Liver (tissue), 9 donors: ENCODE results near the gene ATIC. TPM values are rescaled to one million over a fixed set of nuclear protein-coding genes. Genes with fewer than 3 reads are reported as not detected.

Experiments
- DNase-seq: peaks from one replicate; pipeline ENCODE4 v3.0.0-alpha.2; 2017; ENCODE audit warnings: low spot score
- H3K27ac ChIP-seq, 2 donors: one replicate each; pipeline ENCODE4 v1.7.0; 2013; ENCODE audit warnings: inconsistent platforms in 2 of 2, low read length in 2 of 2, control low read depth in 1 of 2, low read depth in 1 of 2, mild to moderate bottlenecking in 1 of 2
- H3K27me3 ChIP-seq, 4 donors: one replicate each; pipeline versions ENCODE4 v1.6.1 to v1.7.0; 2013; ENCODE audit warnings: low read length in 3 of 4, inconsistent platforms in 1 of 4, mild to moderate bottlenecking in 1 of 4, moderate library complexity in 1 of 4; ENCODE audit not compliant: control insufficient read depth in 4 of 4, insufficient read depth in 4 of 4
- H3K36me3 ChIP-seq, 4 donors: one replicate each; pipeline versions ENCODE4 v1.6.1 to v1.7.0; 2013; ENCODE audit warnings: low read length in 3 of 4, mild to moderate bottlenecking in 3 of 4, low read depth in 1 of 4, moderate library complexity in 1 of 4; ENCODE audit not compliant: control insufficient read depth in 4 of 4, insufficient read depth in 3 of 4
- H3K4me1 ChIP-seq, 4 donors: one replicate each; pipeline versions ENCODE4 v1.6.1 to v1.7.0; 2013; ENCODE audit warnings: low read length in 3 of 4, mild to moderate bottlenecking in 3 of 4, moderate library complexity in 1 of 4; ENCODE audit not compliant: control insufficient read depth in 4 of 4, insufficient read depth in 4 of 4
- H3K4me3 ChIP-seq, 3 donors: one replicate each; pipeline versions ENCODE4 v1.6.1 to v1.7.0; 2013; ENCODE audit warnings: low read length in 3 of 3, control low read depth in 1 of 3, low read depth in 1 of 3, mild to moderate bottlenecking in 1 of 3
- H3K9ac ChIP-seq, 2 donors: one replicate each; pipeline ENCODE4 v1.7.0; 2013; ENCODE audit warnings: low read length in 2 of 2, mild to moderate bottlenecking in 2 of 2, moderate library complexity in 2 of 2, control low read depth in 1 of 2, low read depth in 1 of 2
- H3K9me3 ChIP-seq, 4 donors: one replicate each; pipeline versions ENCODE4 v1.6.1 to v1.7.0; 2013; ENCODE audit warnings: low read length in 3 of 4; ENCODE audit not compliant: control insufficient read depth in 4 of 4
- EGR1 ChIP-seq, 2 donors: IDR thresholded peaks; 2 replicates each; pipeline ENCODE4 v1.6.1; 2016 to 2018; ENCODE audit warnings: antibody characterized with exemption in 2 of 2, low read depth in 2 of 2
- FOXA1 ChIP-seq: IDR thresholded peaks from 2 replicates; pipeline ENCODE4 v1.6.1; 2016; ENCODE audit warnings: antibody characterized with exemption
- FOXA2 ChIP-seq: IDR thresholded peaks from 2 replicates; pipeline ENCODE4 v1.6.1; 2016; ENCODE audit warnings: antibody characterized with exemption
- GABPA ChIP-seq, 2 donors: IDR thresholded peaks in 1 of 2; conservative IDR thresholded peaks in 1 of 2; 2 replicates each; pipeline ENCODE4 v1.6.1; 2016; ENCODE audit warnings: antibody characterized with exemption in 2 of 2, mild to moderate bottlenecking in 1 of 2, moderate library complexity in 1 of 2
- HNF4G ChIP-seq: IDR thresholded peaks from 2 replicates; pipeline ENCODE4 v1.6.1; 2016; ENCODE audit warnings: antibody characterized with exemption
- JUND ChIP-seq, 2 donors: IDR thresholded peaks; 2 replicates each; pipeline ENCODE4 v1.6.1; 2016; ENCODE audit warnings: antibody characterized with exemption in 2 of 2
- TAF1 ChIP-seq: conservative IDR thresholded peaks from 2 replicates; pipeline ENCODE4 v1.6.1; 2016; ENCODE audit warnings: antibody characterized with exemption, mild to moderate bottlenecking
- YY1 ChIP-seq: IDR thresholded peaks from 2 replicates; pipeline ENCODE4 v1.6.1; 2016; ENCODE audit warnings: antibody characterized with exemption, mild to moderate bottlenecking
- WGBS: extraction: QIAGEN DNeasy Blood & Tissue Kit; methylation state at CpG from one replicate; pipeline ENCODE4 v1.1.7; 2013; 5-methylcytosine and 5-hydroxymethylcytosine counted together
- polyA plus RNA-seq, 2 donors: library from polyadenylated mRNA; stranded (reverse) in 1 of 2; unstranded in 1 of 2; fragments of 200-250 nt in 1 of 2; fragments of >200 nt in 1 of 2; fragmentation: Nextera tagmentation in 1 of 2; extraction: Ambion mirVana in 1 of 2; gene quantifications; one replicate each; pipeline versions ENCODE4 v1.2.1 to v1.2.3, GENCODE V29; 2013 to 2015
- total RNA-seq, 2 donors: library from RNA; depleted of rRNA; stranded (reverse); fragments of >200 nt; gene quantifications; one replicate each; pipeline ENCODE4 v1.2.3, GENCODE V29; 2014
- TF ChIP-seq, protein P1 (sequence below): IDR thresholded peaks from 2 replicates; pipeline ENCODE4 v1.6.1; 2016; ENCODE audit warnings: antibody characterized with exemption
- TF ChIP-seq, protein P2 (sequence below): IDR thresholded peaks from 2 replicates; pipeline ENCODE4 v1.6.1; 2016; ENCODE audit warnings: antibody characterized with exemption, mild to moderate bottlenecking
- TF ChIP-seq, protein P3 (sequence below): fragments of 150-350 bp; IDR thresholded peaks from 2 replicates; pipeline ENCODE4 v1.5.1; 2017; ENCODE audit warnings: improper control_type of control experiment, low read depth, low read length; ENCODE audit not compliant: missing input control
- TF ChIP-seq, protein P4 (sequence below): IDR thresholded peaks from 2 replicates; pipeline ENCODE4 v1.6.1; 2016; ENCODE audit warnings: antibody characterized with exemption
- donor health status: healthy.
- donor health status: healthy.
- donor health status: healthy.
- donor health status: healthy.
- donor health status: healthy.

ATIC gene
- total and polyA plus RNA-seq, 4 donors = 22.9 to 50.0 (median 36.0) TPM

DNA sequence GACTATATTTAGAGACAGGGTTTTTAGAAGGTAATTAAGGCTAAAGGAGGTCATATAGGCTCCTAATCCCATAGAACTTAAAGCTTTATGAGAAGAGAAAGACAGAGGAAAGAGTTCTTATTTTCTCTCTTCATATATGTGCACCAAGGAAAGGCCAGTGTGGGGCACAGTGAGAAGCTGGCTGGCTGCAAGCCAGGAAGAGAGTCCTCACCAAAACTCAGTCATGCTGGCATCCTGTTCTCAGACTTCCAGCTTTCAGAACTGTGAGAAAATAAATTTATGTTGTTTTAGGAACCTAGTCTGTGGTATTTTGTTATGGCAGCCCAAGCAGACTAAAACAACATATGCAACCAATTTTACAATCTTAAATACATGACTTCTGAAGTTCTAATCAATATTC, 31.5 kb upstream of the ATIC start:
- no peak for TF ChIP-seq FOXA1
- TF ChIP-seq, protein P1, sequence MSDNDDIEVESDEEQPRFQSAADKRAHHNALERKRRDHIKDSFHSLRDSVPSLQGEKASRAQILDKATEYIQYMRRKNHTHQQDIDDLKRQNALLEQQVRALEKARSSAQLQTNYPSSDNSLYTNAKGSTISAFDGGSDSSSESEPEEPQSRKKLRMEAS = no peak
- no peak for TF ChIP-seq GABPA (IDR thresholded peaks at IDR 0.05 in 1 of 2, conservative IDR thresholded peaks at IDR 0.05 in 1 of 2)
- TF ChIP-seq, protein P2, sequence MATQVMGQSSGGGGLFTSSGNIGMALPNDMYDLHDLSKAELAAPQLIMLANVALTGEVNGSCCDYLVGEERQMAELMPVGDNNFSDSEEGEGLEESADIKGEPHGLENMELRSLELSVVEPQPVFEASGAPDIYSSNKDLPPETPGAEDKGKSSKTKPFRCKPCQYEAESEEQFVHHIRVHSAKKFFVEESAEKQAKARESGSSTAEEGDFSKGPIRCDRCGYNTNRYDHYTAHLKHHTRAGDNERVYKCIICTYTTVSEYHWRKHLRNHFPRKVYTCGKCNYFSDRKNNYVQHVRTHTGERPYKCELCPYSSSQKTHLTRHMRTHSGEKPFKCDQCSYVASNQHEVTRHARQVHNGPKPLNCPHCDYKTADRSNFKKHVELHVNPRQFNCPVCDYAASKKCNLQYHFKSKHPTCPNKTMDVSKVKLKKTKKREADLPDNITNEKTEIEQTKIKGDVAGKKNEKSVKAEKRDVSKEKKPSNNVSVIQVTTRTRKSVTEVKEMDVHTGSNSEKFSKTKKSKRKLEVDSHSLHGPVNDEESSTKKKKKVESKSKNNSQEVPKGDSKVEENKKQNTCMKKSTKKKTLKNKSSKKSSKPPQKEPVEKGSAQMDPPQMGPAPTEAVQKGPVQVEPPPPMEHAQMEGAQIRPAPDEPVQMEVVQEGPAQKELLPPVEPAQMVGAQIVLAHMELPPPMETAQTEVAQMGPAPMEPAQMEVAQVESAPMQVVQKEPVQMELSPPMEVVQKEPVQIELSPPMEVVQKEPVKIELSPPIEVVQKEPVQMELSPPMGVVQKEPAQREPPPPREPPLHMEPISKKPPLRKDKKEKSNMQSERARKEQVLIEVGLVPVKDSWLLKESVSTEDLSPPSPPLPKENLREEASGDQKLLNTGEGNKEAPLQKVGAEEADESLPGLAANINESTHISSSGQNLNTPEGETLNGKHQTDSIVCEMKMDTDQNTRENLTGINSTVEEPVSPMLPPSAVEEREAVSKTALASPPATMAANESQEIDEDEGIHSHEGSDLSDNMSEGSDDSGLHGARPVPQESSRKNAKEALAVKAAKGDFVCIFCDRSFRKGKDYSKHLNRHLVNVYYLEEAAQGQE = no peak
- no peak for TF ChIP-seq JUND (IDR thresholded peaks at IDR 0.05)
- Histone ChIP-seq H3K4me1 (no peaks in the 10 kb centered on the region), H3K36me3 (no peaks in the 10 kb centered on the region), H3K9me3 (no peaks in the 10 kb centered on the region), H3K4me3 (no peak overlapping the region), H3K27ac (no peak overlapping the region), H3K9ac (no peak overlapping the region), H3K27me3 (no peaks in the 10 kb centered on the region)
- DNase-seq = no peak

DNA sequence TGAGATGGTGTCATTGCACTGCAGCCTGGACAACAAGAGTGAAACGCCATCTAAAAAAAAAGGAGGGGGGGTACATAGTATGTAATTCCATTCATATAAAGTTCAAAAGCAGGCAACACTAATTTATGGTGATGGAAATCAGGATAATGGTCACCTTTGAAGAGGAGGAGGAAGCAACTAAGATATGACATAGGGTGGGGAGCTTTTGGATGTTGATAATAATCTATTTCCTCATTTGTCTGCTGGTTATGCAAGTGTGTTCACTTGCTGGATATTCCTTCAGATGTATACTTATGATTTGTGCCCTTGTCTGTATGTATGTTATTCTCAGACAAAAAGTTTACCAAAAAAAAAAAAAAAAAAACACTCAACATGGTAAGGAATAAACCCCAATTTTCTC, 28.6 kb upstream of the ATIC start:
- no peak overlapping the region for H3K9ac ChIP-seq
- H3K4me1 ChIP-seq = no peaks in the 10 kb centered on the region
- H3K36me3 ChIP-seq = no peaks in the 10 kb centered on the region
- WGBS = 81% methylated on average over 1 of the region's 1 CpG
- no peak overlapping the region for H3K4me3 ChIP-seq
- H3K9me3 ChIP-seq = no peaks in the 10 kb centered on the region
- H3K27ac ChIP-seq = no peak overlapping the region
- TF ChIP-seq, protein P3, sequence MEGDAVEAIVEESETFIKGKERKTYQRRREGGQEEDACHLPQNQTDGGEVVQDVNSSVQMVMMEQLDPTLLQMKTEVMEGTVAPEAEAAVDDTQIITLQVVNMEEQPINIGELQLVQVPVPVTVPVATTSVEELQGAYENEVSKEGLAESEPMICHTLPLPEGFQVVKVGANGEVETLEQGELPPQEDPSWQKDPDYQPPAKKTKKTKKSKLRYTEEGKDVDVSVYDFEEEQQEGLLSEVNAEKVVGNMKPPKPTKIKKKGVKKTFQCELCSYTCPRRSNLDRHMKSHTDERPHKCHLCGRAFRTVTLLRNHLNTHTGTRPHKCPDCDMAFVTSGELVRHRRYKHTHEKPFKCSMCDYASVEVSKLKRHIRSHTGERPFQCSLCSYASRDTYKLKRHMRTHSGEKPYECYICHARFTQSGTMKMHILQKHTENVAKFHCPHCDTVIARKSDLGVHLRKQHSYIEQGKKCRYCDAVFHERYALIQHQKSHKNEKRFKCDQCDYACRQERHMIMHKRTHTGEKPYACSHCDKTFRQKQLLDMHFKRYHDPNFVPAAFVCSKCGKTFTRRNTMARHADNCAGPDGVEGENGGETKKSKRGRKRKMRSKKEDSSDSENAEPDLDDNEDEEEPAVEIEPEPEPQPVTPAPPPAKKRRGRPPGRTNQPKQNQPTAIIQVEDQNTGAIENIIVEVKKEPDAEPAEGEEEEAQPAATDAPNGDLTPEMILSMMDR = no peak
- TF ChIP-seq JUND (IDR thresholded peaks at IDR 0.05) = no peak
- TF ChIP-seq HNF4G = no peak
- no peak for TF ChIP-seq FOXA1
- TF ChIP-seq, protein P4, sequence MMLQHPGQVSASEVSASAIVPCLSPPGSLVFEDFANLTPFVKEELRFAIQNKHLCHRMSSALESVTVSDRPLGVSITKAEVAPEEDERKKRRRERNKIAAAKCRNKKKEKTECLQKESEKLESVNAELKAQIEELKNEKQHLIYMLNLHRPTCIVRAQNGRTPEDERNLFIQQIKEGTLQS = no peak
- TF ChIP-seq, protein P2 = no peak
- no peak for TF ChIP-seq EGR1 (IDR thresholded peaks at IDR 0.05; ENCODE audit: low read depth in 2 of 2)
- TF ChIP-seq, protein P1 = no peak
- no peak for TF ChIP-seq TAF1
- no peak for TF ChIP-seq YY1
- no peak for TF ChIP-seq FOXA2
- H3K27me3 ChIP-seq = no peaks in the 10 kb centered on the region
- DNase-seq = no peak
